GM18499 (cell line): ENCODE measurements around the gene AGPAT2.

Experiments
- ATAC-seq: cut with Tn5 transposase; IDR thresholded peaks from one replicate; pipeline ENCODE4 v1.9.1; 2021; ENCODE audit warnings: moderate number of reproducible peaks; ENCODE audit not compliant: insufficient read depth, unreplicated experiment

AGPAT2 gene

GRCh38 chr9:136690104-136690805, 3.0 kb upstream of the AGPAT2 start:
- no peak for ATAC-seq

GRCh38 chr9:136689108-136689460, 1.8 kb upstream of the AGPAT2 start:
- ATAC-seq = no peak

- ATAC-seq = no peak
Measured at GRCh38 chr9:136688274-136689107, 1.2 kb upstream of the AGPAT2 start.

GRCh38 chr9:136687721-136688223, 515 bp upstream of the AGPAT2 start:
- ATAC-seq = no peak

- no peak for ATAC-seq
Measured at GRCh38 chr9:136686534-136686793, 793 bp downstream of the AGPAT2 start.

- no peak for ATAC-seq
Measured at GRCh38 chr9:136685790-136686533, 1.3 kb downstream of the AGPAT2 start.

- ATAC-seq = no peak
Measured at GRCh38 chr9:136685216-136685615, 2.0 kb downstream of the AGPAT2 start.

- ATAC-seq = no peak
Measured at GRCh38 chr9:136684799-136685198, 2.5 kb downstream of the AGPAT2 start.

GRCh38 chr9:136684339-136684738, 2.9 kb downstream of the AGPAT2 start:
- no peak for ATAC-seq

- no peak for ATAC-seq
Measured at GRCh38 chr9:136683755-136684154, 3.5 kb downstream of the AGPAT2 start.

- ATAC-seq = no peak
Measured at GRCh38 chr9:136683173-136683745, 4.0 kb downstream of the AGPAT2 start.

- no peak for ATAC-seq
Measured at GRCh38 chr9:136682710-136683109, 4.5 kb downstream of the AGPAT2 start.

GRCh38 chr9:136681945-136682699, 5.1 kb downstream of the AGPAT2 start:
- no peak for ATAC-seq

GRCh38 chr9:136681029-136681428, 6.2 kb downstream of the AGPAT2 start:
- no peak for ATAC-seq

- no peak for ATAC-seq
Measured at GRCh38 chr9:136679431-136679941, 7.8 kb downstream of the AGPAT2 start.

GRCh38 chr9:136678624-136679023, 8.6 kb downstream of the AGPAT2 start:
- no peak for ATAC-seq

- no peak for ATAC-seq
Measured at GRCh38 chr9:136678034-136678433, 9.2 kb downstream of the AGPAT2 start.

GRCh38 chr9:136676920-136677686, 10.2 kb downstream of the AGPAT2 start:
- ATAC-seq = no peak

GRCh38 chr9:136676297-136676794, 10.9 kb downstream of the AGPAT2 start:
- ATAC-seq = no peak
